K562 (cell line): ENCODE results near the gene GPR12. TPM values are rescaled to one million over a fixed set of nuclear protein-coding genes. Genes with fewer than 3 reads are reported as not detected.

Source experiments
- ATAC-seq: fragments of 200-7000 bp; cut with Tn5 transposase; 3 replicates; pipeline ENCODE4 v1.9.1; 2020; ENCODE audit warnings: moderate library complexity
- BruUV-seq: library from RNA; stranded (reverse); fragments of 400-500 nt; replicated peaks from 2 replicates; lab custom pipeline; 2021; lab: Mats Ljungman, UMichigan
- CTCF ChIA-PET: fragments of 300-600 bp; formaldehyde crosslinking; extraction: SDS; loops from one replicate; lab custom pipeline; 2021; ENCODE audit warnings: low intra/inter-chr PET ratio; lab: Yijun Ruan, JAX
- POLR2A ChIA-PET: fragments of 300-600, 350-650 bp; sonication (Branson Sonifier 250); formaldehyde crosslinking; extraction: SDS; loops from one replicate; lab custom pipeline; 2021; ENCODE audit warnings: antibody characterized with exemption, inconsistent platforms; lab: Yijun Ruan, JAX
- DNase-seq, 4 experiments: peaks; one replicate each; pipeline versions ENCODE4 v3.0.0 to v3.0.0-alpha.2; 2011 to 2018; ENCODE audit warnings: low spot score in 3 of 4, mixed read lengths in 3 of 4; ENCODE audit errors: extremely low read depth in 1 of 4
- FAIRE-seq: peaks from 2 replicates; lab custom pipeline; 2011; peaks lifted over from hg19 to GRCh38; lab: Jason Lieb, UNC
- H2AFZ ChIP-seq: 2 replicates; pipeline ENCODE4 v1.6.0; 2011; ENCODE audit warnings: low read depth, low read length, control low read depth, inconsistent platforms
- H3K27ac ChIP-seq: fragments of 200-600 bp; 3 replicates; pipeline ENCODE4 v1.8.0; 2011; ENCODE audit warnings: low read depth, mild to moderate bottlenecking, control low read depth, inconsistent platforms, low read length, moderate library complexity, mixed read lengths; ENCODE audit errors: extremely low read depth
- H3K27me3 ChIP-seq, 2 experiments: fragments of 300-600 bp in 1 of 2; 2 replicates in 1 of 2; 3 replicates in 1 of 2; pipeline versions ENCODE4 v1.6.0 to v1.8.0; 2011; ENCODE audit warnings: inconsistent platforms in 2 of 2, low read length in 2 of 2, mild to moderate bottlenecking in 1 of 2, mixed read lengths in 1 of 2, moderate library complexity in 1 of 2; ENCODE audit not compliant: control insufficient read depth in 2 of 2, insufficient read depth in 2 of 2
- H3K36me3 ChIP-seq: fragments of 300-600 bp; 3 replicates; pipeline ENCODE4 v1.8.0; 2011; ENCODE audit warnings: mild to moderate bottlenecking, low read length, inconsistent platforms; ENCODE audit not compliant: control insufficient read depth, insufficient read depth
- H3K4me1 ChIP-seq, 2 experiments: fragments of 200-600 bp in 1 of 2; replicated peaks in 1 of 2; 2 replicates in 1 of 2; 3 replicates in 1 of 2; pipeline versions ENCODE4 v1.5.1 to v1.8.0; 2011; ENCODE audit warnings: inconsistent platforms in 2 of 2, low read length in 2 of 2, mild to moderate bottlenecking in 1 of 2, mixed read lengths in 1 of 2, moderate library complexity in 1 of 2; ENCODE audit not compliant: control insufficient read depth in 2 of 2, insufficient read depth in 2 of 2
- H3K4me2 ChIP-seq: 2 replicates; pipeline ENCODE4 v1.6.1; 2011; ENCODE audit warnings: low read length, control low read depth, inconsistent platforms, mixed read lengths; ENCODE audit not compliant: insufficient read depth
- H3K4me3 ChIP-seq: fragments of 200-600 bp; sonication (generic), shearing (Covaris generic); 2 replicates; pipeline ENCODE4 v1.5.1; 2016; ENCODE audit warnings: control low read depth, inconsistent platforms
- H3K79me2 ChIP-seq: fragments of 200-600 bp; 3 replicates; pipeline ENCODE4 v1.8.0; 2011; ENCODE audit warnings: low read length, inconsistent platforms; ENCODE audit not compliant: control insufficient read depth, insufficient read depth
- H3K9ac ChIP-seq, 2 experiments: 2 replicates each; pipeline versions ENCODE4 v1.6.0 to v1.6.1; 2011; ENCODE audit warnings: low read depth in 2 of 2, low read length in 2 of 2, control low read depth in 1 of 2, inconsistent platforms in 1 of 2, mild to moderate bottlenecking in 1 of 2, mixed read lengths in 1 of 2; ENCODE audit not compliant: insufficient read depth in 1 of 2
- H3K9me1 ChIP-seq: one replicate; pipeline ENCODE4 v1.6.0; 2011; ENCODE audit warnings: inconsistent platforms, mild to moderate bottlenecking, low read length, moderate library complexity; ENCODE audit not compliant: control insufficient read depth, insufficient read depth
- H3K9me3 ChIP-seq: replicated peaks from 2 replicates; pipeline ENCODE4 v1.5.1; 2011; ENCODE audit warnings: low read depth, low read length, inconsistent platforms; ENCODE audit not compliant: control insufficient read depth, insufficient read depth
- H4K20me1 ChIP-seq: replicated peaks from 2 replicates; pipeline ENCODE4 v1.6.1; 2011; ENCODE audit warnings: low read length, inconsistent platforms, mixed read lengths; ENCODE audit not compliant: control insufficient read depth, insufficient read depth
- DEAF1 ChIP-seq: fragments of 450-650 bp; formaldehyde crosslinking; IDR thresholded peaks from 2 replicates; pipeline ENCODE4 v1.4.0; 2020; ENCODE audit warnings: mild to moderate bottlenecking, moderate library complexity
- MNT ChIP-seq, 2 experiments: fragments of 450-650 bp; conservative IDR thresholded peaks; 2 replicates each; pipeline ENCODE4 v1.6.1; 2017; ENCODE audit warnings: mild to moderate bottlenecking in 2 of 2, moderate library complexity in 2 of 2
- POLR2H ChIP-seq: IDR thresholded peaks from 2 replicates; pipeline ENCODE4 v1.6.1; 2016; ENCODE audit warnings: missing genetic modification characterization, low read depth, mild to moderate bottlenecking, control low read depth, missing compliant biosample characterization, moderate library complexity
- RBFOX2 ChIP-seq: fragments of 200-400 bp; formaldehyde crosslinking; IDR thresholded peaks from 2 replicates; pipeline ENCODE4 v1.6.1; 2017; ENCODE audit warnings: low read depth, mild to moderate bottlenecking, low read length, moderate library complexity
- RBM22 ChIP-seq: fragments of 200-400 bp; formaldehyde crosslinking; IDR thresholded peaks from 2 replicates; pipeline ENCODE4 v1.6.1; 2018; ENCODE audit warnings: low read length, low read depth; ENCODE audit not compliant: poor library complexity, severe bottlenecking
- ZNF324 ChIP-seq: fragments of 250-450 bp; sonication (Bioruptor Pico); IDR thresholded peaks from 2 replicates; pipeline ENCODE4 v1.4.0; 2020; ENCODE audit warnings: mild to moderate bottlenecking
- WGBS: fragments of 100-300 bp; shearing (Covaris generic); methylation state at CpG from one replicate; pipeline ENCODE4 v1.1.6; 2016; ENCODE audit warnings: low coverage, mixed read lengths; ENCODE audit not compliant: insufficient coverage; ENCODE audit errors: missing lambda C conversion rate; 5-methylcytosine and 5-hydroxymethylcytosine counted together
- in situ Hi-C: fragments of 300-500 bp; cut with MboI; formaldehyde crosslinking; loops from 4 replicates; pipeline ENCODE4 v1.15.0; 2018; ENCODE audit warnings: inconsistent platforms, mixed read lengths
- intact Hi-C: fragments of 100-400 bp; cut with micrococcal nuclease; formaldehyde crosslinking; loops from 2 replicates; pipeline ENCODE4 v1.14.2; 2022
- polyA plus RNA-seq, 8 experiments: library from polyadenylated mRNA; depleted of rRNA in 4 of 8; stranded (reverse) in 5 of 8; unstranded in 3 of 8; fragments of >200 nt; fragmentation: Nextera tagmentation in 2 of 8; fragmentation: Illumina TruSeq in 1 of 8; extraction: Ambion mirVana in 2 of 8; extraction: Trizol in 1 of 8; gene quantifications; 2 replicates each; pipeline versions ENCODE4 v1.2.1 to v1.2.3, GENCODE V29; 2011 to 2014; ENCODE audit warnings: inconsistent platforms in 1 of 8, missing spikeins in 1 of 8
- total RNA-seq, 7 experiments: library from RNA; depleted of rRNA in 6 of 7; stranded (reverse); fragments of >200 nt in 6 of 7; fragmentation: Illumina TruSeq in 2 of 7; extraction: Trizol in 2 of 7; gene quantifications; 2 replicates each; pipeline versions ENCODE4 v1.2.1 to v1.2.3, GENCODE V29; 2011 to 2021; ENCODE audit warnings: low replicate concordance in 1 of 7

Gene GPR12
- total and polyA plus RNA-seq, 9 of the 15 experiments (the other 6 are each of a cell fraction or from before 2014, with no cell fraction given) = not detected

- no peaks in the 10 kb centered on the region for H3K4me1 ChIP-seq
- CTCF ChIA-PET = no interaction called here
- FAIRE-seq (no peak), DNase-seq (no peak), ATAC-seq (no peak)
- H4K20me1 ChIP-seq = 0 out of 2 replicates have a peak, but pooled peaks cover 3% of the 10 kb centered on the region
- in situ Hi-C loops = loop anchor here (10.0 kb wide), 1 partner anchor 229 kb away; no protein-coding TSS in a partner anchor
- TF ChIP-seq DEAF1 (no peak), RBM22 (no peak), POLR2H (tag) (no peak), MNT (conservative IDR thresholded peaks at IDR 0.05) (no peak), ZNF324 (CRISPR knock-in tag) (no peak), RBFOX2 (no peak)
- no peak overlapping the region for H3K4me2 ChIP-seq
- POLR2A ChIA-PET = no interaction called here
- no peaks in the 10 kb centered on the region for H3K36me3 ChIP-seq
- no peaks in the 10 kb centered on the region for H3K9me3 ChIP-seq
- H3K27ac ChIP-seq = no peak overlapping the region
- no peak overlapping the region for H3K4me3 ChIP-seq
- no peak overlapping the region for H2AFZ ChIP-seq
- H3K79me2 ChIP-seq = no peaks in the 10 kb centered on the region
- H3K9me1 ChIP-seq = no peaks in the 10 kb centered on the region
- WGBS = 10% methylated on average over 2 of the region's 4 CpGs
- no peak overlapping the region for H3K9ac ChIP-seq
- H3K27me3 ChIP-seq = 0 out of 5 replicates have a peak, but pooled peaks cover 0 to 7% of the 10 kb centered on the region in 2 experiments
- no TSS peak for BruUV-seq
- intact Hi-C loops = no loop called here
These were observed 55.0 kb downstream of the GPR12 start for GRCh38 chr13:26705536-26705935.

Other genes with a start within 250 kb of the GPR12 start
- gene WASF3, start 203.1 kb downstream of the GPR12 start, total RNA-seq (2014; rRNA removed) = 0.05 TPM in 1 of 2 replicates, not detected in the other
- 0.11 and 0.16 TPM in 2 replicates for gene WASF3, start 203.1 kb downstream of the GPR12 start, total RNA-seq (2014; rRNA removed; fragmentation: Illumina TruSeq; extraction: Trizol)
- gene WASF3, start 203.1 kb downstream of the GPR12 start, total RNA-seq (2015; rRNA removed; fragmentation: Illumina TruSeq; extraction: Trizol) = 0.08 and 0.11 TPM in 2 replicates
- 0.29 TPM in 2 replicates for gene WASF3, start 203.1 kb downstream of the GPR12 start, total RNA-seq (2021)
- gene WASF3, start 203.1 kb downstream of the GPR12 start, polyA plus RNA-seq (2011; rRNA removed) = 0.20 and 0.43 TPM in 2 replicates
- 0.08 and 0.12 TPM in 2 replicates for gene WASF3, start 203.1 kb downstream of the GPR12 start, polyA plus RNA-seq (2014; fragmentation: Illumina TruSeq; extraction: Trizol)
- gene WASF3, start 203.1 kb downstream of the GPR12 start, polyA plus RNA-seq (2014; fragmentation: Nextera tagmentation; extraction: Ambion mirVana) = under 1 TPM; 0.04 TPM
- gene WASF3, start 203.1 kb downstream of the GPR12 start, polyA plus RNA-seq (2014; rRNA removed) = 0.04 and 0.05 TPM in 2 replicates